Measurements from ENCODE around the gene ANKS1B. TPM values are rescaled to one million over a fixed set of nuclear protein-coding genes. Genes with fewer than 3 reads are reported as not detected.

Gene ANKS1B
- total RNA-seq, 3 donors from 2014 or later (not counting 1 experiment from before 2014, with no cell fraction given): not detected

GRCh38 chr12:99495799-99496198 is 488.9 kb downstream of the ANKS1B start:
- H3K27me3 ChIP-seq (ENCODE audit: control insufficient read depth, insufficient read depth, low read length): no peaks in the 10 kb centered on the region
- DNase-seq (no peak), ATAC-seq (no peak)
- Mint-ChIP-seq H3K36me3 (peaks cover 9% of the 10 kb centered on the region), H3K27me3 (ENCODE audit: low read depth in 2 of 2) (no peaks in the 10 kb centered on the region), H3K4me1 (no peaks in the 10 kb centered on the region), H3K4me3 (no peak overlapping the region), H3K27ac (no peak overlapping the region), H3K9me3 (peaks cover 17 to 28% of the 10 kb centered on the region in 2 donors)
- intact Hi-C loops (cut with micrococcal nuclease): no loop called here
- H3K27ac ChIP-seq (ENCODE audit: low read length): no peak overlapping the region
- H3K36me3 ChIP-seq (ENCODE audit: control insufficient read depth, insufficient read depth, low read length): no peaks in the 10 kb centered on the region
- WGBS (ENCODE audit: insufficient coverage): no CpG with 5 or more reads among the region's 1 CpG
- H3K9me3 ChIP-seq (ENCODE audit: control insufficient read depth, insufficient read depth, low read length): peaks cover 7% of the 10 kb centered on the region
- H3K4me3 ChIP-seq (ENCODE audit: low read length): no peak overlapping the region
- no peak for TF ChIP-seq CTCF (IDR thresholded peaks at IDR 0.05)
- no peaks in the 10 kb centered on the region for H3K4me1 ChIP-seq (ENCODE audit: control insufficient read depth, insufficient read depth, low read length)

- H3K27ac Mint-ChIP-seq: no peak overlapping the region
- no peaks in the 10 kb centered on the region for H3K27me3 Mint-ChIP-seq (ENCODE audit: low read depth in 2 of 2)
- no peak overlapping the region for H3K4me3 Mint-ChIP-seq
- Histone ChIP-seq H3K27ac (ENCODE audit: low read length) (no peak overlapping the region), H3K9me3 (ENCODE audit: control insufficient read depth, insufficient read depth, low read length) (no peaks in the 10 kb centered on the region), H3K4me3 (ENCODE audit: low read length) (no peak overlapping the region), H3K4me1 (ENCODE audit: control insufficient read depth, insufficient read depth, low read length) (no peaks in the 10 kb centered on the region), H3K27me3 (ENCODE audit: control insufficient read depth, insufficient read depth, low read length) (no peaks in the 10 kb centered on the region), H3K36me3 (ENCODE audit: control insufficient read depth, insufficient read depth, low read length) (no peaks in the 10 kb centered on the region)
- H3K9me3 Mint-ChIP-seq: peaks cover 18 to 22% of the 10 kb centered on the region in 2 donors
- H3K4me1 Mint-ChIP-seq: no peaks in the 10 kb centered on the region
- ATAC-seq: no peak
- WGBS (ENCODE audit: insufficient coverage): 100% methylated on average over 1 of the region's 1 CpG
- intact Hi-C loops (cut with micrococcal nuclease): no loop called here
- no peak for DNase-seq
- peaks cover 9% of the 10 kb centered on the region for H3K36me3 Mint-ChIP-seq
- TF ChIP-seq CTCF (IDR thresholded peaks at IDR 0.05): no peak
Observed at GRCh38 chr12:99493197-99493596, 491.5 kb downstream of the ANKS1B start.

- TF ChIP-seq CTCF (IDR thresholded peaks at IDR 0.05): no peak
- Histone ChIP-seq H3K27ac (ENCODE audit: low read length) (no peak overlapping the region), H3K9me3 (ENCODE audit: control insufficient read depth, insufficient read depth, low read length) (no peaks in the 10 kb centered on the region), H3K36me3 (ENCODE audit: control insufficient read depth, insufficient read depth, low read length) (no peaks in the 10 kb centered on the region), H3K27me3 (ENCODE audit: control insufficient read depth, insufficient read depth, low read length) (no peaks in the 10 kb centered on the region), H3K4me3 (ENCODE audit: low read length) (no peak overlapping the region), H3K4me1 (ENCODE audit: control insufficient read depth, insufficient read depth, low read length) (no peaks in the 10 kb centered on the region)
- DNase-seq (no peak), ATAC-seq (no peak)
- no peak overlapping the region for H3K4me3 Mint-ChIP-seq
- peaks cover 35% of the 10 kb centered on the region for H3K36me3 Mint-ChIP-seq
- peaks cover 11 to 20% of the 10 kb centered on the region in 2 donors for H3K9me3 Mint-ChIP-seq
- intact Hi-C loops (cut with micrococcal nuclease): no loop called here
- H3K4me1 Mint-ChIP-seq: no peaks in the 10 kb centered on the region
- no peaks in the 10 kb centered on the region for H3K27me3 Mint-ChIP-seq (ENCODE audit: low read depth in 2 of 2)
- 71% methylated on average over 1 of the region's 1 CpG for WGBS (ENCODE audit: insufficient coverage)
- H3K27ac Mint-ChIP-seq: no peak overlapping the region
Observed at GRCh38 chr12:99486277-99486676, 498.5 kb downstream of the ANKS1B start.

- H3K27me3 Mint-ChIP-seq (ENCODE audit: low read depth in 2 of 2): no peaks in the 10 kb centered on the region
- H3K4me1 ChIP-seq (ENCODE audit: control insufficient read depth, insufficient read depth, low read length): no peaks in the 10 kb centered on the region
Observed at GRCh38 chr12:99479149-99479548, 505.6 kb downstream of the ANKS1B start.

More at GRCh38 chr12:99479149-99479548, 505.6 kb downstream of the ANKS1B start:
- Mint-ChIP-seq H3K36me3 (peaks cover 16% of the 10 kb centered on the region), H3K4me1 (no peaks in the 10 kb centered on the region), H3K27ac (no peak overlapping the region), H3K4me3 (no peak overlapping the region), H3K9me3 (peaks cover 4 to 9% of the 10 kb centered on the region in 2 donors)
- no peak overlapping the region for H3K4me3 ChIP-seq (ENCODE audit: low read length)
- no peak for ATAC-seq
- no peaks in the 10 kb centered on the region for H3K27me3 ChIP-seq (ENCODE audit: control insufficient read depth, insufficient read depth, low read length)
- H3K9me3 ChIP-seq (ENCODE audit: control insufficient read depth, insufficient read depth, low read length): no peaks in the 10 kb centered on the region
- no peak for DNase-seq
- no peaks in the 10 kb centered on the region for H3K36me3 ChIP-seq (ENCODE audit: control insufficient read depth, insufficient read depth, low read length)
- no peak for TF ChIP-seq CTCF (IDR thresholded peaks at IDR 0.05)
- no peak overlapping the region for H3K27ac ChIP-seq (ENCODE audit: low read length)
- intact Hi-C loops (cut with micrococcal nuclease): no loop called here

All from natural killer cell (primary cell).